H1 (cell line): Measurements from ENCODE around the gene RPS18. TPM values are rescaled to one million over a fixed set of nuclear protein-coding genes. Genes with fewer than 3 reads are reported as not detected.

ENCODE experiments used
- BACH1 ChIP-seq: IDR thresholded peaks from 2 replicates; pipeline ENCODE4 v1.6.1; 2012; ENCODE audit warnings: low read length, improper control_type of control experiment
- BRCA1 ChIP-seq: IDR thresholded peaks from 2 replicates; pipeline ENCODE4 v1.6.1; 2012; ENCODE audit warnings: low read depth, low read length, improper control_type of control experiment
- CBX5 ChIP-seq: fragments of 300-800, 300-1000 bp; sonication (generic); IDR thresholded peaks from 2 replicates; pipeline ENCODE4 v1.7.1; 2016; ENCODE audit warnings: antibody characterized with exemption, low read length, low read depth
- CEBPB ChIP-seq: IDR thresholded peaks from 2 replicates; pipeline ENCODE4 v1.6.1; 2012; ENCODE audit warnings: low read depth, low read length
- CHD2 ChIP-seq: IDR thresholded peaks from 2 replicates; pipeline ENCODE4 v1.6.1; 2012; ENCODE audit warnings: low read length, improper control_type of control experiment
- CTBP2 ChIP-seq: IDR thresholded peaks from 2 replicates; pipeline ENCODE4 v1.7.0; 2011; ENCODE audit warnings: borderline replicate concordance, mild to moderate bottlenecking, moderate library complexity, mixed read lengths, low read length; ENCODE audit not compliant: insufficient read depth, insufficient read length
- EP300 ChIP-seq, 2 experiments: IDR thresholded peaks; 1 replicate in 1 of 2; 2 replicates in 1 of 2; pipeline ENCODE4 v1.6.1; 2011 to 2012; ENCODE audit warnings: low read depth in 2 of 2, low read length in 2 of 2, mild to moderate bottlenecking in 2 of 2, borderline replicate concordance in 1 of 2, inconsistent platforms in 1 of 2, moderate library complexity in 1 of 2
- FOSL1 ChIP-seq: IDR thresholded peaks from 2 replicates; pipeline ENCODE4 v1.6.1; 2011; ENCODE audit warnings: mild to moderate bottlenecking, low read depth, low read length, moderate library complexity; ENCODE audit not compliant: insufficient read depth
- HDAC2 ChIP-seq, 2 experiments: fragments of 300-600 bp in 1 of 2; sonication (generic) in 1 of 2; IDR thresholded peaks; 2 replicates each; pipeline ENCODE4 v1.6.1; 2011 to 2012; ENCODE audit warnings: low read depth in 2 of 2, low read length in 2 of 2, mild to moderate bottlenecking in 2 of 2, moderate library complexity in 2 of 2, borderline replicate concordance in 1 of 2, inconsistent platforms in 1 of 2
- HDAC6 ChIP-seq: IDR thresholded peaks from one replicate; pipeline ENCODE4 v1.7.1; 2012; ENCODE audit warnings: low read depth, mild to moderate bottlenecking, inconsistent platforms, low read length, moderate library complexity
- JUN ChIP-seq: IDR thresholded peaks from 2 replicates; pipeline ENCODE4 v1.6.1; 2011; ENCODE audit warnings: low read depth, mild to moderate bottlenecking, improper control_type of control experiment, low read length
- KDM5A ChIP-seq: fragments of 200-600 bp; IDR thresholded peaks from 2 replicates; pipeline ENCODE4 v1.7.1; 2012; ENCODE audit warnings: mild to moderate bottlenecking, low read length, inconsistent platforms, mixed read lengths
- NANOG ChIP-seq: IDR thresholded peaks from 2 replicates; pipeline ENCODE4 v1.6.1; 2011; ENCODE audit warnings: low read length, low read depth, mild to moderate bottlenecking, inconsistent platforms; ENCODE audit not compliant: insufficient read depth, poor library complexity, severe bottlenecking
- NRF1 ChIP-seq: IDR thresholded peaks from 2 replicates; pipeline ENCODE4 v1.6.1; 2011; ENCODE audit warnings: mild to moderate bottlenecking, low read depth, low read length, improper control_type of control experiment
- POLR2A ChIP-seq, 2 experiments: IDR thresholded peaks; 1 replicate in 1 of 2; 2 replicates in 1 of 2; pipeline ENCODE4 v1.6.1; 2011; ENCODE audit warnings: low read depth in 2 of 2, low read length in 2 of 2, mild to moderate bottlenecking in 2 of 2; ENCODE audit errors: control extremely low read depth in 1 of 2
- POLR2AphosphoS5 ChIP-seq: IDR thresholded peaks from 2 replicates; pipeline ENCODE4 v1.6.1; 2011; ENCODE audit warnings: low read depth, low read length
- RFX5 ChIP-seq: IDR thresholded peaks from 2 replicates; pipeline ENCODE4 v1.6.1; 2011; ENCODE audit warnings: low read depth, low read length, improper control_type of control experiment, borderline replicate concordance
- RNF2 ChIP-seq: fragments of 200-900, 300-1000 bp; sonication (generic); IDR thresholded peaks from 2 replicates; pipeline ENCODE4 v1.7.1; 2016; ENCODE audit warnings: borderline replicate concordance, low read depth, mild to moderate bottlenecking, antibody characterized with exemption, low read length; ENCODE audit not compliant: poor library complexity, severe bottlenecking; ENCODE audit errors: missing control alignments
- RXRA ChIP-seq: IDR thresholded peaks from 2 replicates; pipeline ENCODE4 v1.6.1; 2011; ENCODE audit warnings: low read depth, mild to moderate bottlenecking, low read length, moderate library complexity; ENCODE audit not compliant: insufficient read depth
- SAP30 ChIP-seq: fragments of 300-600 bp; sonication (generic); IDR thresholded peaks from 2 replicates; pipeline ENCODE4 v1.7.1; 2012; ENCODE audit warnings: low read length, moderate library complexity, mild to moderate bottlenecking, inconsistent platforms; ENCODE audit not compliant: insufficient read depth, insufficient replicate concordance
- YY1 ChIP-seq: IDR thresholded peaks from 2 replicates; pipeline ENCODE4 v1.6.1; 2011; ENCODE audit warnings: low read depth, mild to moderate bottlenecking, low read length
- polyA plus RNA-seq, 7 experiments: library from polyadenylated mRNA; depleted of rRNA in 3 of 7; stranded (reverse) in 5 of 7; unstranded in 2 of 7; fragments of >200 nt in 5 of 7; fragments of 200-250 nt in 2 of 7; gene quantifications; 1 replicate in 5 of 7; 2 replicates in 1 of 7; 4 replicates in 1 of 7; pipeline versions ENCODE4 v1.2.1 to v1.2.3, GENCODE V29; 2011 to 2013; ENCODE audit warnings: missing spikeins in 2 of 7, mixed read lengths in 2 of 7
- total RNA-seq: library from RNA; stranded (reverse); fragmentation: NEBNext Ultra II Directional; extraction: Animal tissue kit (Norgen Biotek cat#: 25700); gene quantifications from 2 replicates; pipeline ENCODE4 v1.2.1, GENCODE V29; 2021
- TF ChIP-seq, protein P1 (sequence below): IDR thresholded peaks from 2 replicates; pipeline ENCODE4 v1.6.1; 2012; ENCODE audit warnings: inconsistent platforms

Gene RPS18
- total and polyA plus RNA-seq, 2 of the 8 experiments (the other 6 are each of a cell fraction or from before 2014, with no cell fraction given) = 2,796 to 7,099 TPM

GRCh38 chr6:33271468-33272274, at the start of gene RPS18, which contains the start of gene VPS52 (continued):
- TF ChIP-seq BACH1 (no peak), FOSL1 (no peak), POLR2AphosphoS5 (peak; percentile 99), BRCA1 (no peak), HDAC2 (IDR thresholded peaks at IDR 0.05; ENCODE audit: borderline replicate concordance in 1 of 2, low read depth in 2 of 2, low read length in 2 of 2) (no peak; a peak in 1 of 4 replicates), KDM5A (peak; percentile 94), POLR2A (IDR thresholded peaks at IDR 0.05; ENCODE audit: control extremely low read depth in 1 of 2, low read depth in 2 of 2, low read length in 2 of 2) (peak in 1 of 2 experiments; percentile 98; a peak in 2 of 3 replicates), CBX5 (no peak), CEBPB (no peak), SAP30 (no peak), YY1 (peak; percentile 98), HDAC6 (no peak), CHD2 (no peak), NRF1 (no peak), RXRA (no peak), CTBP2 (peak; percentile 48), JUN (no peak), RNF2 (no peak), RFX5 (no peak), NANOG (no peak), EP300 (IDR thresholded peaks at IDR 0.05; ENCODE audit: borderline replicate concordance in 1 of 2, low read depth in 2 of 2, low read length in 2 of 2) (no peak)
- TF ChIP-seq, protein P1, sequence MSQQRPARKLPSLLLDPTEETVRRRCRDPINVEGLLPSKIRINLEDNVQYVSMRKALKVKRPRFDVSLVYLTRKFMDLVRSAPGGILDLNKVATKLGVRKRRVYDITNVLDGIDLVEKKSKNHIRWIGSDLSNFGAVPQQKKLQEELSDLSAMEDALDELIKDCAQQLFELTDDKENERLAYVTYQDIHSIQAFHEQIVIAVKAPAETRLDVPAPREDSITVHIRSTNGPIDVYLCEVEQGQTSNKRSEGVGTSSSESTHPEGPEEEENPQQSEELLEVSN = peak; percentile 27; the same call in 1 of the 2 replicates
